Activated CD8-positive, alpha-beta memory T cell treated with anti-CD3 and anti-CD28 coated beads for 4 hours (primary cell): ENCODE measurements around the gene SNX9.
A peak's percentile ranks its signal among the peaks of the same experiment; 100 is the strongest.
"Not testable (repeated sequence)": the region's sequence is repeated elsewhere in the genome, so short reads cannot be mapped to it uniquely, and the experiment has no call there.

Source experiments
- DNase-seq, 2 donors: peaks; one replicate each; pipeline ENCODE4 v3.0.0-alpha.2; 2020; ENCODE audit warnings: low read depth in 2 of 2

SNX9 gene

DNA sequence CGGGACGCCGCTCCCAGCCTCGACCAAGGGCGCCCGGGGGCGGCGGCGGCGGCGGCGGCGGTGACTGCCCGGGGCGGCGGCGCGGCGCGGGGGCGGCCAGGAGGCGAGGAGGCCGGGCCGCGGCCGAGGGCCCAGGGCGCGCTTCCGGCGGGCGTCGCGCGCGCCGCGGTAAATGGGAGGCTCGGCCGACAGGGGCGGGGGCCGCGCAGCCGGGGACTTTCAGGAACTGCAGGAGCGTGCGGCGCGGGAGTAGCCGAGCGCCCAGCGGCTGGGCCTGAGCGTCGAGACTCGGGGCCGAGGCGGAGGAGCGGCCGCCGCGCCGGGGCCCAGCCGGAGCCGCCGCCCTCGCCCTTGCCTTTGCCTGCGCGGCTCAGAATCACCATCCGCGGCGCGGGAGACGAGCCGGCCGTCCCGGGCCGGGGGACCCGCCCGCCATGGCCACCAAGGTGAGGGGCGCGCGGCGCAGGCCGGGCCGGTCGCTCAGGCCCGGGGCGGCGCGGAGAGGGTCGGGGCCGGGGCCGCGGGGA lies at the start of gene SNX9:
Gene SNX9 (plus strand): TSS at position 246 of the 527 bp plus-strand sequence. CDS start 189 bp downstream, at position 435.
- peak in 1 of 2 donors; percentile 30 for DNase-seq

- DNase-seq: no peak
Measured at GRCh38 chr6:157773248-157773773, 49.7 kb upstream of the SNX9 start.

- no peak for DNase-seq
Measured at GRCh38 chr6:157774153-157775135, 48.6 kb upstream of the SNX9 start.

DNA sequence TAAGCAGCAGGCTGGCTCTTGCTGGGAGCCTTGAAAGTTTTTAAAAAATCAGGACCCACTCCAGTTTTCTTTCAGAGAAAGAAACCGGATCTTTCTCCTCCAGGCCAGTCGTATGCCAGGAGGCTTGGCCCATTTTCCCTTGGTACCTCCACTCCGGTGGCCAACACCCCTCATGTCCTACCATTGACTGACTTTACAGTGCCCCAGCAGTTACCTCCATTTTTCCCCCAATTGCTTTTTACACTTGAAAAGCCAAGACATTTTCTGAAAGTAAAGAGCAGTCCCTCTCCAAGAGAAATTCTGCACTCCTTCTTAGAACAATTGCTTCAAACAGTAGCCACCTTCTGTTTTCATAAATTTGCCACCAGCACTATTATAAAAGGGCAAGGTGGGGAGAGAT lies 47.7 kb upstream of the SNX9 start:
- DNase-seq: no peak

- no peak for DNase-seq
Measured at GRCh38 chr6:157777344-157777743, 45.7 kb upstream of the SNX9 start.

- no peak for DNase-seq
Measured at GRCh38 chr6:157778719-157779118, 44.3 kb upstream of the SNX9 start.

DNA sequence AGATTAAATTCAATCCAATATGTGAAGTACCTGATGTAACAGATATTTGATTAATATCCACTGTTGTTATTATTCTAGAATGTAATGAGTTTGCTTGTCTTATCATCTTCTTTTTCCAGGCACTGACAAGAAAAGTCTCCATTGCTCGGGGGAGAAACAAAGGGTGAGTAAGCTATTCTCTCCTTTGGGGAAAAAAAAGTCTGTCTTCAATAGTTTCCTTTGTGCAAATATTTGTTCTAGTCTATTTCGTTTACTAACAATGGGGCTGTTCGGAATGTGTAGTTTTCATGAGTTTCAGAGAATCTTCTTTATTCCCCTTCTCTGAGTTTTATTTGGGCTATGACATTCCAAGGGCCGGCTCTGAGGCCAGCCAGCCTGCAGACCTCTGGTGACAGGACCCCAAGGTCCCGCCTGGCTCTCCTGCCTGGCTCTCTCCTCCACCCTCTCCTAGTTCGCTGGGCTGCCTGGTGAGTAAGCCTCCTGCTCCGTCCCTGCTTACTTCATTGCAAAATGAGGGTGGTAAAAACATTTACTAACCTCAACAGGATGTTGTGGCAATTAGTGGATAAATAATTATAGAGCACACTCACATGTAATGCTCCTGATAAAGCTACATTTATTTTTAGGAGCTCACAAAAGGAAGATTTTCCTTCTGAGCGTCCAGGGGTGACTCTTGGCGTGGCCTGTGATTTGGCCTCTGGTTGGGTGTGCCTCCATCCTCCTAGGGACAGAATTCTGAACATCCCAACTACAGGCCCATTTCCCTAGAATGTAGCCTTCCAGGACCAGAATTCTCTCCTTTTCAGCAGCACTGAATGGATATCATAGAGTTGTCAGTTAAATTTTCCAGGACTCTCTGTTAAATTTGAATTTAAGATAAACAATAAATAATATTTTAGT lies 43.1 kb upstream of the SNX9 start:
- DNase-seq: no peak

- no peak for DNase-seq
Measured at GRCh38 chr6:157785636-157786035, 37.4 kb upstream of the SNX9 start.

DNA sequence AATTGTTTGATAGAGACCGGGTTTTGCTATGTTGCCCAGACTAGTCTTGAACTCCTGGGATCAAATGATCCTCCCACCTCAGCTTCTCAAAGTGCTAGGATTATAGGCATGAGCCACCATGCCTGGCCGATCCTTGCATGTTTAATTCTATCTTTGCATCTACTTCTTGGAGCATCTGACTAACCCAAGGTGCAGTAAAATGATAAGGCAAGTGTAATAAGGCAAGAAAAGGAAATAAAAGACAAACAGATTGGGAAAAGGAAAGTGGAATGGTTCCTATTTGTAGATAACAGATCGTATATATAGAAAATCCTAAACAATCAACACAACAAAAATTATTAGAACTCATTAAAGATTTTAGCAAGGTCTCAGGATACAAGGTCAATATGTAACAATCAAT lies 36.8 kb upstream of the SNX9 start:
- DNase-seq: no peak

- DNase-seq: no peak
Measured at GRCh38 chr6:157787080-157787479, 36.0 kb upstream of the SNX9 start.

GRCh38 chr6:157788180-157788579 lies 34.9 kb upstream of the SNX9 start:
- no peak for DNase-seq

DNA sequence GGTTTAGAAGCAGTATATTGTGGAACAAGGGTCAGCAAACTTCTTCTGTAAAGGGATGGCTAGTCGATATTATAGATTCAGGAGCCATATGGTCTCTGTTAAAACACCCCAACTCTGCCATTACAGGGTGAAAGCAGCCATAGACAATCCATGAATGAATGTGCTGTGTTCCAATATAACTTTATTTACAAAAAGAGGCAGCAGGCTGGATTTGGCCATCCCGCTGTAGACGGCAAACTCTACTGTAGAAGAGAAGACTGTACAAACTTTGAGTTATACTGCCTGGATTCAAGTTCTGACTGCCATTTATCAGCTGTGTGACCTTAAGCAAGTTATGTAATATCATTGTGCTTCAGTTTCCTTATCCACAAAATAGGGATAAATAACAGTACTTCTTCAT lies 33.7 kb upstream of the SNX9 start:
- no peak for DNase-seq

GRCh38 chr6:157789861-157790260 lies 33.2 kb upstream of the SNX9 start:
- no peak for DNase-seq

DNA sequence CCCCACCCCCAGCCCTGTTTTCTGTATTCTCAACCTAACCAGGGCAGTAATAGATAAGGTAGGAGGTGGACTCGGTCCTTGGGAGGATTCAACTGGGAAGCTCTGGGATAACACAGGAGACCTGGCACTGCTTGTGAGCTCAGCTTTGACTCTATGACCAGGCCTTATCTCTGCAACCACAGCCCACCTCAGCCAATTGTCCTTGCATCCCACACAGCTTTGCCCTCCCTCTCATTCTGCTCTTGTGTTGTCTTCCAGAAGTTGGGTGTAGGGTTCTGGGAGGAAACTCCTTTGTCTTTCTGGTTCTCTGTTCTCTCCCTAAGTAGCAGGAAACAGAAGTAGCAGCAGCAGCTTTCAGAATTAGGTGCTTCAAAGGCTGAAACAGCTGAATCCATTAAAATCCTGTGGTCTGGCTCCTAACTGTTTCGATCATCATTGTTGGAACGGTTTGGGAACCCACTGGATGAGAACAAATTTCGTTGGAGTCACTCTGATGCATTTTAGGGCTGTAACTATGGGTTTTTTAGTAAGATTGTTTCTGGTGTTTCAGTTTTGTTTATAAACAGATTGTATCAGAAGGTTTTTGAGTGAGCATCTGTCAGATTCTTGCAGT lies 32.4 kb upstream of the SNX9 start:
- DNase-seq: no peak

DNA sequence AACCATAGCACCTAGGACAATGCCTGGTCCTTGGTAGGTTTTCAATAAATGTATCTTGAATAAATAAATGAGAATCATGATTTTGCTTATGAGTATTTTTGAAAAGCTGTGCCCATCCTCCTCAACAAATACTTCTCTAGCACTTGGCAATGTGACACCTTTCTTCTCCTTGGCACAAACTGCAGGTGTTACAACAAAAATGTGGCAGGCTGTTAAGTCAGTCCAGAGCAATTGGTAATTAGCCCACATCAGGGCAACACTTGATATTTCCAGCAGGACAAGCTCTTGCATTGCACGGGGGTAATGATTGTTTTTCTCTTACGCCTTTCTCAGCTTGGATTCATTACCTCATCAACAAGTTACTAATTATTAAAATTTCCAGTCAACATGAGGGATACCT lies 31.6 kb upstream of the SNX9 start:
- DNase-seq: no peak

- DNase-seq: no peak
Measured at GRCh38 chr6:157792671-157793070, 30.4 kb upstream of the SNX9 start.

DNA sequence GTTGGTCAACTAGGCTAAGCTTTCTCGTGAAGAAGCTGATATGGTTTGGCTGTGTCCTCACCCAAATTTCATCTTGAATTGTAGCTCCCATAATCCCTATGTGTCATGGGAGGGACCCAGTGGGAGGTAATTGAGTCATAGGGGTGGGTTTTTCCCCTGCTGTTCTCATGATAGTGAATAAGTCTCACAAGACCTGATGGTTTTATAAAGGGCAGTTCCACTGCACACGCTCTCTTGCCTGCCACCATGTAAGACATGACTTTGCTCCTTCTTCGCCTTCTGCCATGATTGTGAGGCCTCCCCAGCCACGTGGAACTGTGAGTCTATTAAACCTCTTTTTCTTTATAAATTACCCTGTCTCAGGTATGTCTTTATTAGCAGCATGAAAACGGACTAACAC lies 29.0 kb upstream of the SNX9 start:
- not testable (repeated sequence) for DNase-seq

GRCh38 chr6:157795841-157796240 lies 27.2 kb upstream of the SNX9 start:
- no peak for DNase-seq

DNA sequence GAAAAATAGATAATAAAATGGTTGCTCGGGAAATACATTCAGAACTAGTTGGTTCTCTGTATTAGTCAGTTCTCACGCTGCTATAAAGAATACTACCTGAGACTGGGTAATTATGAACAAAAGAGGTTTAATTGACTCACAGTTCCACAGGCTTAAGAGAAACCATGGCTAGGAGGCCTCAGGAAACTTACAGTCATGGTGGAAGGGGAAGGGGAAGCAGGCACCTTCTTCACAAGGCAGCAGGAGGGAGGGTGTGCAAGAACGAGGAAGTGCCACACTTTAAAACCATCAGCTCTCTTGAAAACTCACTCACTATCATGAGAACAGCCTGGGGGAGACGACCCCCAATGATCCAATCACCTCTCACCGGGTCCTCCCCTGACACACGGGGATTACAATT lies 24.2 kb upstream of the SNX9 start:
- DNase-seq: no peak

GRCh38 chr6:157799561-157799960 lies 23.5 kb upstream of the SNX9 start:
- not testable (repeated sequence) for DNase-seq

GRCh38 chr6:157800420-157801237 lies 22.4 kb upstream of the SNX9 start:
- DNase-seq: no peak
